Fibroblast of peridontal ligament (primary cell): ENCODE data around the gene NHS.
"Not testable (repeated sequence)": the region's sequence is repeated elsewhere in the genome, so short reads cannot be mapped to it uniquely, and the experiment has no call there.

Source experiments
- DNase-seq: peaks from one replicate; pipeline ENCODE4 v3.0.0-alpha.2; 2010; ENCODE audit errors: extremely low read depth

Gene NHS

GRCh38 chrX:17496407-17496806 is 121.4 kb downstream of the NHS start:
- no peak for DNase-seq

GRCh38 chrX:17497193-17497592 is 122.2 kb downstream of the NHS start:
- DNase-seq, result no peak

GRCh38 chrX:17499512-17499911 is 124.5 kb downstream of the NHS start:
- DNase-seq, result no peak

- peak; percentile 46 for DNase-seq
These were observed 125.2 kb downstream of the NHS start for GRCh38 chrX:17500145-17500579.

- DNase-seq, result peak; percentile 19
These were observed 126.7 kb downstream of the NHS start for GRCh38 chrX:17501746-17502145.

- not testable (repeated sequence) for DNase-seq
These were observed 131.4 kb downstream of the NHS start for GRCh38 chrX:17506352-17506751.

GRCh38 chrX:17511556-17511955 is 136.6 kb downstream of the NHS start:
- DNase-seq, result peak; percentile 26

- DNase-seq, result peak; percentile 41
These were observed 144.4 kb downstream of the NHS start for GRCh38 chrX:17519358-17519757.

- peak; percentile 62 for DNase-seq
These were observed 145.1 kb downstream of the NHS start for GRCh38 chrX:17520016-17520615.

GRCh38 chrX:17521871-17522693 is 147.1 kb downstream of the NHS start:
- peak; percentile 30 for DNase-seq

- peak; percentile 55 for DNase-seq
These were observed 150.3 kb downstream of the NHS start for GRCh38 chrX:17525266-17525665.

GRCh38 chrX:17525762-17526555 is 151.0 kb downstream of the NHS start:
- peak; percentile 76 for DNase-seq

- peak; percentile 43 for DNase-seq
These were observed 152.2 kb downstream of the NHS start for GRCh38 chrX:17527135-17527701.

GRCh38 chrX:17527922-17528321 is 152.9 kb downstream of the NHS start:
- no peak for DNase-seq

GRCh38 chrX:17529151-17529745 is 154.2 kb downstream of the NHS start:
- DNase-seq, result no peak

- DNase-seq, result no peak
These were observed 156.5 kb downstream of the NHS start for GRCh38 chrX:17531500-17531899.

- DNase-seq, result no peak
These were observed 160.2 kb downstream of the NHS start for GRCh38 chrX:17535229-17535628.

GRCh38 chrX:17537723-17538243 is 162.8 kb downstream of the NHS start:
- DNase-seq, result no peak

- DNase-seq, result no peak
These were observed 167.1 kb downstream of the NHS start for GRCh38 chrX:17542123-17542522.

GRCh38 chrX:17544821-17545220 is 169.8 kb downstream of the NHS start:
- DNase-seq, result no peak

GRCh38 chrX:17546356-17546755 is 171.4 kb downstream of the NHS start:
- no peak for DNase-seq
